HG03575 (cell line): ENCODE data around the gene MYO19.
"Not testable (repeated sequence)": the region's sequence is repeated elsewhere in the genome, so short reads cannot be mapped to it uniquely, and the experiment has no call there.

Experiments used
- ATAC-seq: cut with Tn5 transposase; IDR thresholded peaks from one replicate; pipeline ENCODE4 v1.9.1; 2021; ENCODE audit not compliant: unreplicated experiment, insufficient number of reproducible peaks, low FRiP score; ENCODE audit errors: extremely low read depth

MYO19 gene

GRCh38 chr17:36504156-36504545 is 30.5 kb downstream of the MYO19 start:
- ATAC-seq = no peak

GRCh38 chr17:36503456-36504155 is 31.1 kb downstream of the MYO19 start:
- no peak for ATAC-seq

- ATAC-seq = no peak
Measured at GRCh38 chr17:36501963-36502362, 32.7 kb downstream of the MYO19 start.

- no peak for ATAC-seq
Measured at GRCh38 chr17:36501351-36501750, 33.3 kb downstream of the MYO19 start.

GRCh38 chr17:36500745-36501225 is 33.9 kb downstream of the MYO19 start:
- no peak for ATAC-seq

GRCh38 chr17:36498560-36499300 is 35.9 kb downstream of the MYO19 start:
- no peak for ATAC-seq

GRCh38 chr17:36498155-36498554 is 36.5 kb downstream of the MYO19 start:
- ATAC-seq = no peak

- ATAC-seq = no peak
Measured at GRCh38 chr17:36496018-36496789, 38.5 kb downstream of the MYO19 start.

- ATAC-seq = no peak
Measured at GRCh38 chr17:36495076-36495578, 39.5 kb downstream of the MYO19 start.

GRCh38 chr17:36494674-36495073 is 40.0 kb downstream of the MYO19 start:
- no peak for ATAC-seq

- ATAC-seq = no peak
Measured at GRCh38 chr17:36493956-36494355, 40.7 kb downstream of the MYO19 start.

GRCh38 chr17:36486204-36487194 is 48.2 kb downstream of the MYO19 start, which contains the start of gene ZNHIT3:
Gene ZNHIT3 (plus strand): TSS chr17:36486681. CDS start chr17:36486700, 19 bp downstream.
- ATAC-seq = peak; percentile 44

GRCh38 chr17:36485805-36486203 is 48.9 kb downstream of the MYO19 start:
- no peak for ATAC-seq

GRCh38 chr17:36485027-36485426 is 49.6 kb downstream of the MYO19 start:
- no peak for ATAC-seq

GRCh38 chr17:36484021-36484420 is 50.6 kb downstream of the MYO19 start:
- ATAC-seq = not testable (repeated sequence)

GRCh38 chr17:36482611-36483504 is 51.8 kb downstream of the MYO19 start:
- ATAC-seq = no peak

GRCh38 chr17:36481829-36482228 is 52.8 kb downstream of the MYO19 start:
- ATAC-seq = no peak
